HEK293 (cell line): Measurements from ENCODE around the gene SPRTN.

Experiments
- GLIS2 ChIP-seq: fragments of 450-650 bp; formaldehyde crosslinking; IDR thresholded peaks from 2 replicates; pipeline ENCODE4 v1.5.1; 2016; ENCODE audit warnings: missing biosample characterization, missing genetic modification characterization
- HOXA7 ChIP-seq: sonication (generic); formaldehyde crosslinking; IDR thresholded peaks from 2 replicates; pipeline ENCODE4 v1.8.1; 2022; ENCODE audit warnings: missing genetic modification reagents, borderline replicate concordance
- OSR2 ChIP-seq: fragments of 450-650 bp; formaldehyde crosslinking; IDR thresholded peaks from 2 replicates; pipeline ENCODE4 v1.5.1; 2016; ENCODE audit warnings: missing biosample characterization, missing genetic modification characterization
- PRDM1 ChIP-seq: fragments of 450-650 bp; formaldehyde crosslinking; IDR thresholded peaks from 2 replicates; pipeline ENCODE4; 2016; ENCODE audit warnings: missing biosample characterization, missing genetic modification characterization
- SCRT2 ChIP-seq: fragments of 450-650 bp; formaldehyde crosslinking; IDR thresholded peaks from 2 replicates; pipeline ENCODE4 v1.5.1; 2016; ENCODE audit warnings: missing biosample characterization, missing genetic modification characterization
- SETDB1 ChIP-seq: IDR thresholded peaks from one replicate; pipeline ENCODE4 v1.6.1; 2017; ENCODE audit warnings: mild to moderate bottlenecking, low read length, moderate library complexity, mixed read lengths; ENCODE audit not compliant: insufficient read length
- SP7 ChIP-seq: fragments of 450-650 bp; formaldehyde crosslinking; IDR thresholded peaks from 2 replicates; pipeline ENCODE4 v1.5.1; 2016; ENCODE audit warnings: missing biosample characterization, missing genetic modification characterization
- TCF7L2 ChIP-seq: IDR thresholded peaks from 2 replicates; pipeline ENCODE4 v1.6.1; 2011; ENCODE audit warnings: low read depth, mild to moderate bottlenecking, inconsistent platforms, low read length, moderate library complexity, borderline replicate concordance
- YY1 ChIP-seq: fragments of 450-650 bp; formaldehyde crosslinking; IDR thresholded peaks from 2 replicates; pipeline ENCODE4 v1.5.1; 2018; ENCODE audit warnings: missing biosample characterization, missing genetic modification characterization
- ZBTB17 ChIP-seq: fragments of 450-650 bp; formaldehyde crosslinking; IDR thresholded peaks from 2 replicates; pipeline ENCODE4 v1.5.1; 2016; ENCODE audit warnings: missing biosample characterization, missing genetic modification characterization
- ZBTB7A ChIP-seq: fragments of 450-650 bp; formaldehyde crosslinking; IDR thresholded peaks from 2 replicates; pipeline ENCODE4 v1.5.1; 2016; ENCODE audit warnings: low read depth, missing biosample characterization, missing genetic modification characterization
- ZEB2 ChIP-seq: fragments of 450-650 bp; formaldehyde crosslinking; IDR thresholded peaks from 2 replicates; pipeline ENCODE4 v1.5.1; 2016; ENCODE audit warnings: missing biosample characterization, missing genetic modification characterization
- ZIC2 ChIP-seq: fragments of 450-650 bp; formaldehyde crosslinking; IDR thresholded peaks from 2 replicates; pipeline ENCODE4 v1.5.1; 2016; ENCODE audit warnings: missing biosample characterization, missing genetic modification characterization
- ZNF155 ChIP-seq: fragments of 450-650 bp; formaldehyde crosslinking; IDR thresholded peaks from 2 replicates; pipeline ENCODE4 v1.5.1; 2016; ENCODE audit warnings: missing biosample characterization, missing genetic modification characterization
- ZNF16 ChIP-seq: fragments of 450-650 bp; formaldehyde crosslinking; IDR thresholded peaks from 2 replicates; pipeline ENCODE4 v1.5.1; 2016; ENCODE audit warnings: low read depth, missing biosample characterization, missing genetic modification characterization
- ZNF266 ChIP-seq: fragments of 450-650 bp; formaldehyde crosslinking; IDR thresholded peaks from 2 replicates; pipeline ENCODE4 v1.5.1; 2016; ENCODE audit warnings: missing biosample characterization, missing genetic modification characterization, low read depth
- ZNF335 ChIP-seq: fragments of 450-650 bp; formaldehyde crosslinking; conservative IDR thresholded peaks from 2 replicates; pipeline ENCODE4 v1.5.1; 2016; ENCODE audit warnings: missing biosample characterization, missing genetic modification characterization
- ZNF354C ChIP-seq: fragments of 450-650 bp; formaldehyde crosslinking; IDR thresholded peaks from 2 replicates; pipeline ENCODE4 v1.5.1; 2016; ENCODE audit warnings: missing biosample characterization, missing genetic modification characterization, low read depth, borderline replicate concordance
- ZNF426 ChIP-seq: fragments of 450-650 bp; formaldehyde crosslinking; IDR thresholded peaks from 2 replicates; pipeline ENCODE4 v1.5.1; 2017; ENCODE audit warnings: missing biosample characterization, missing genetic modification characterization, mild to moderate bottlenecking, inconsistent platforms, moderate library complexity
- ZNF530 ChIP-seq: fragments of 450-650 bp; formaldehyde crosslinking; IDR thresholded peaks from 2 replicates; pipeline ENCODE4 v1.5.1; 2016; ENCODE audit warnings: low read depth, missing biosample characterization, missing genetic modification characterization
- ZNF560 ChIP-seq: fragments of 450-650 bp; formaldehyde crosslinking; IDR thresholded peaks from 2 replicates; pipeline ENCODE4 v1.5.1; 2017; ENCODE audit warnings: missing biosample characterization, missing genetic modification characterization, borderline replicate concordance
- ZNF747 ChIP-seq: fragments of 450-650 bp; formaldehyde crosslinking; IDR thresholded peaks from 2 replicates; pipeline ENCODE4 v1.5.1; 2016; ENCODE audit warnings: missing biosample characterization, missing genetic modification characterization
- ZNF792 ChIP-seq: fragments of 450-650 bp; formaldehyde crosslinking; IDR thresholded peaks from 2 replicates; pipeline ENCODE4 v1.5.1; 2016; ENCODE audit warnings: missing biosample characterization, missing genetic modification characterization
- ZSCAN30 ChIP-seq: fragments of 450-650 bp; IDR thresholded peaks from 2 replicates; pipeline ENCODE4 v1.5.1; 2018; ENCODE audit warnings: missing biosample characterization, mild to moderate bottlenecking, missing genetic modification characterization, moderate library complexity
- ZXDB ChIP-seq: fragments of 450-650 bp; formaldehyde crosslinking; IDR thresholded peaks from 2 replicates; pipeline ENCODE4 v1.5.1; 2016; ENCODE audit warnings: missing biosample characterization, missing genetic modification characterization
- TF ChIP-seq, protein P1 (sequence below): fragments of 450-650 bp; formaldehyde crosslinking; IDR thresholded peaks from 2 replicates; pipeline ENCODE4 v1.5.1; 2016; ENCODE audit warnings: missing biosample characterization, missing genetic modification characterization
- TF ChIP-seq, protein P2 (sequence below): fragments of 450-650 bp; formaldehyde crosslinking; IDR thresholded peaks from 2 replicates; pipeline ENCODE4 v1.5.1; 2017; ENCODE audit warnings: missing biosample characterization, missing genetic modification characterization
- TF ChIP-seq, protein P3 (sequence below): sonication (generic); formaldehyde crosslinking; IDR thresholded peaks from 2 replicates; pipeline ENCODE4 v1.8.1; 2022; ENCODE audit warnings: mild to moderate bottlenecking, moderate library complexity, missing genetic modification reagents
- TF ChIP-seq, protein P4 (sequence below): fragments of 450-650 bp; formaldehyde crosslinking; optimal IDR thresholded peaks from 2 replicates; pipeline ENCODE3; 2016; ENCODE audit warnings: missing biosample characterization, mild to moderate bottlenecking, missing genetic modification characterization
- TF ChIP-seq, protein P5 (sequence below): fragments of 450-650 bp; formaldehyde crosslinking; IDR thresholded peaks from 2 replicates; pipeline ENCODE4 v1.5.1; 2016; ENCODE audit warnings: missing biosample characterization, missing genetic modification characterization
- TF ChIP-seq, protein P6 (sequence below): fragments of 450-650 bp; formaldehyde crosslinking; IDR thresholded peaks from 2 replicates; pipeline ENCODE4 v1.5.1; 2016; ENCODE audit warnings: missing biosample characterization, missing genetic modification characterization
- TF ChIP-seq, protein P7 (sequence below): IDR thresholded peaks from 2 replicates; pipeline ENCODE4 v1.6.1; 2011; ENCODE audit warnings: mild to moderate bottlenecking, low read depth, low read length, borderline replicate concordance

SPRTN gene

DNA sequence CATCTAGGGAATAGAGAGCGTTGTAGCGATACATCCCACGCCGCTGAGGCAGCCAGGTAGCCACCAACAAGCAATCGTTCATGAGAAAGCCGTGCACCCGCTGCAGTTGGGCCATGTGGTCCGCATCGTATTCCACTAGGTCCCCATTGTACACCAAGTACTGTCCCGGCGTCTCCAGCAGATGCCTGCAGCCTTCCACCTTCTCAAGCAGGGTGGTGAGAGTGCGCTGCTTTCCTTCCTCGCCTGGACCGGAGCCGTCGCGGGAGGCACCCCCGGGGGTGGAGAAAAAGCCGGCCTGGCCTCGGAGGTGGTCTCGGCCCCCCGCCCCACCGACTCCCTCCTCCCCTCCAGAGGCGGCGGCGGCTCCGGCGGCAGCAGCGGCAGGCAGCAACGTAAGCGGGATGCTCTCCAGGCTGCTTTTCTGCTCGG lies 1.0 kb upstream of the SPRTN start (continued):
- TF ChIP-seq ZBTB17 (tag by site-specific recombination) (no peak), ZNF155 (tag by site-specific recombination) (no peak), YY1 (no peak), ZIC2 (tag by site-specific recombination) (peak; percentile 50), ZNF747 (tag by site-specific recombination) (no peak), ZNF354C (tag by site-specific recombination) (no peak), HOXA7 (CRISPR knock-in tag) (no peak), TCF7L2 (no peak), OSR2 (tag by site-specific recombination) (no peak), ZNF560 (tag by site-specific recombination) (no peak), ZNF266 (tag by site-specific recombination) (no peak), ZBTB7A (tag by site-specific recombination) (0 out of 2 replicates have a peak, but pooled peaks have one; percentile 34), PRDM1 (peak; percentile 48; the same call in 1 of the 2 replicates), SETDB1 (no peak), ZNF530 (tag by site-specific recombination) (no peak), GLIS2 (tag by site-specific recombination) (peak; percentile 97), ZEB2 (tag by site-specific recombination) (peak; percentile 13; the same call in 1 of the 2 replicates), ZNF792 (tag by site-specific recombination) (no peak; the same call in 1 of the 2 replicates), ZSCAN30 (tag by site-specific recombination) (no peak), ZNF335 (tag by site-specific recombination) (peak; percentile 100), ZNF426 (no peak), ZXDB (tag by site-specific recombination) (no peak), SP7 (tag by site-specific recombination) (0 out of 2 replicates have a peak, but pooled peaks have one; percentile 14), ZNF16 (no peak), SCRT2 (tag by site-specific recombination) (no peak)
- TF ChIP-seq, protein P1, sequence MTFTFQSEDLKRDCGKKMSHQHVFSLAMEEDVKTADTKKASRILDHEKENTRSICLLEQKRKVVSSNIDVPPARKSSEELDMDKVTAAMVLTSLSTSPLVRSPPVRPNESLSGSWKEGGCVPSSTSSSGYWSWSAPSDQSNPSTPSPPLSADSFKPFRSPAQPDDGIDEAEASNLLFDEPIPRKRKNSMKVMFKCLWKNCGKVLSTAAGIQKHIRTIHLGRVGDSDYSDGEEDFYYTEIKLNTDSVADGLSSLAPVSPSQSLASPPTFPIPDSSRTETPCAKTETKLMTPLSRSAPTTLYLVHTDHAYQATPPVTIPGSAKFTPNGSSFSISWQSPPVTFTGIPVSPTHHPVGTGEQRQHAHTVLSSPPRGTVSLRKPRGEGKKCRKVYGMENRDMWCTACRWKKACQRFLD (tag by site-specific recombination), result no peak
- TF ChIP-seq, protein P2, sequence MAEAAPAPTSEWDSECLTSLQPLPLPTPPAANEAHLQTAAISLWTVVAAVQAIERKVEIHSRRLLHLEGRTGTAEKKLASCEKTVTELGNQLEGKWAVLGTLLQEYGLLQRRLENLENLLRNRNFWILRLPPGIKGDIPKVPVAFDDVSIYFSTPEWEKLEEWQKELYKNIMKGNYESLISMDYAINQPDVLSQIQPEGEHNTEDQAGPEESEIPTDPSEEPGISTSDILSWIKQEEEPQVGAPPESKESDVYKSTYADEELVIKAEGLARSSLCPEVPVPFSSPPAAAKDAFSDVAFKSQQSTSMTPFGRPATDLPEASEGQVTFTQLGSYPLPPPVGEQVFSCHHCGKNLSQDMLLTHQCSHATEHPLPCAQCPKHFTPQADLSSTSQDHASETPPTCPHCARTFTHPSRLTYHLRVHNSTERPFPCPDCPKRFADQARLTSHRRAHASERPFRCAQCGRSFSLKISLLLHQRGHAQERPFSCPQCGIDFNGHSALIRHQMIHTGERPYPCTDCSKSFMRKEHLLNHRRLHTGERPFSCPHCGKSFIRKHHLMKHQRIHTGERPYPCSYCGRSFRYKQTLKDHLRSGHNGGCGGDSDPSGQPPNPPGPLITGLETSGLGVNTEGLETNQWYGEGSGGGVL (tag by site-specific recombination), result no peak
- TF ChIP-seq, protein P3, sequence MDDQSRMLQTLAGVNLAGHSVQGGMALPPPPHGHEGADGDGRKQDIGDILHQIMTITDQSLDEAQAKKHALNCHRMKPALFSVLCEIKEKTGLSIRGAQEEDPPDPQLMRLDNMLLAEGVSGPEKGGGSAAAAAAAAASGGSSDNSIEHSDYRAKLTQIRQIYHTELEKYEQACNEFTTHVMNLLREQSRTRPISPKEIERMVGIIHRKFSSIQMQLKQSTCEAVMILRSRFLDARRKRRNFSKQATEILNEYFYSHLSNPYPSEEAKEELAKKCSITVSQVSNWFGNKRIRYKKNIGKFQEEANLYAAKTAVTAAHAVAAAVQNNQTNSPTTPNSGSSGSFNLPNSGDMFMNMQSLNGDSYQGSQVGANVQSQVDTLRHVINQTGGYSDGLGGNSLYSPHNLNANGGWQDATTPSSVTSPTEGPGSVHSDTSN, result no peak
- TF ChIP-seq, protein P4, sequence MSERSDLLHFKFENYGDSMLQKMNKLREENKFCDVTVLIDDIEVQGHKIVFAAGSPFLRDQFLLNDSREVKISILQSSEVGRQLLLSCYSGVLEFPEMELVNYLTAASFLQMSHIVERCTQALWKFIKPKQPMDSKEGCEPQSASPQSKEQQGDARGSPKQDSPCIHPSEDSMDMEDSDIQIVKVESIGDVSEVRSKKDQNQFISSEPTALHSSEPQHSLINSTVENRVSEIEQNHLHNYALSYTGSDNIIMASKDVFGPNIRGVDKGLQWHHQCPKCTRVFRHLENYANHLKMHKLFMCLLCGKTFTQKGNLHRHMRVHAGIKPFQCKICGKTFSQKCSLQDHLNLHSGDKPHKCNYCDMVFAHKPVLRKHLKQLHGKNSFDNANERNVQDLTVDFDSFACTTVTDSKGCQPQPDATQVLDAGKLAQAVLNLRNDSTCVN (tag by site-specific recombination), result peak; percentile 37
- TF ChIP-seq, protein P5, sequence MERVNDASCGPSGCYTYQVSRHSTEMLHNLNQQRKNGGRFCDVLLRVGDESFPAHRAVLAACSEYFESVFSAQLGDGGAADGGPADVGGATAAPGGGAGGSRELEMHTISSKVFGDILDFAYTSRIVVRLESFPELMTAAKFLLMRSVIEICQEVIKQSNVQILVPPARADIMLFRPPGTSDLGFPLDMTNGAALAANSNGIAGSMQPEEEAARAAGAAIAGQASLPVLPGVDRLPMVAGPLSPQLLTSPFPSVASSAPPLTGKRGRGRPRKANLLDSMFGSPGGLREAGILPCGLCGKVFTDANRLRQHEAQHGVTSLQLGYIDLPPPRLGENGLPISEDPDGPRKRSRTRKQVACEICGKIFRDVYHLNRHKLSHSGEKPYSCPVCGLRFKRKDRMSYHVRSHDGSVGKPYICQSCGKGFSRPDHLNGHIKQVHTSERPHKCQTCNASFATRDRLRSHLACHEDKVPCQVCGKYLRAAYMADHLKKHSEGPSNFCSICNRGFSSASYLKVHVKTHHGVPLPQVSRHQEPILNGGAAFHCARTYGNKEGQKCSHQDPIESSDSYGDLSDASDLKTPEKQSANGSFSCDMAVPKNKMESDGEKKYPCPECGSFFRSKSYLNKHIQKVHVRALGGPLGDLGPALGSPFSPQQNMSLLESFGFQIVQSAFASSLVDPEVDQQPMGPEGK (tag by site-specific recombination), result peak; percentile 65; the same call in 1 of the 2 replicates
- TF ChIP-seq, protein P6, sequence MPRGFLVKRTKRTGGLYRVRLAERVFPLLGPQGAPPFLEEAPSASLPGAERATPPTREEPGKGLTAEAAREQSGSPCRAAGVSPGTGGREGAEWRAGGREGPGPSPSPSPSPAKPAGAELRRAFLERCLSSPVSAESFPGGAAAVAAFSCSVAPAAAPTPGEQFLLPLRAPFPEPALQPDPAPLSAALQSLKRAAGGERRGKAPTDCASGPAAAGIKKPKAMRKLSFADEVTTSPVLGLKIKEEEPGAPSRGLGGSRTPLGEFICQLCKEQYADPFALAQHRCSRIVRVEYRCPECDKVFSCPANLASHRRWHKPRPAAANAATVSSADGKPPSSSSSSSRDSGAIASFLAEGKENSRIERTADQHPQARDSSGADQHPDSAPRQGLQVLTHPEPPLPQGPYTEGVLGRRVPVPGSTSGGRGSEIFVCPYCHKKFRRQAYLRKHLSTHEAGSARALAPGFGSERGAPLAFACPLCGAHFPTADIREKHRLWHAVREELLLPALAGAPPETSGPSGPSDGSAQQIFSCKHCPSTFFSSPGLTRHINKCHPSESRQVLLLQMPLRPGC, result no peak
- TF ChIP-seq, protein P7, sequence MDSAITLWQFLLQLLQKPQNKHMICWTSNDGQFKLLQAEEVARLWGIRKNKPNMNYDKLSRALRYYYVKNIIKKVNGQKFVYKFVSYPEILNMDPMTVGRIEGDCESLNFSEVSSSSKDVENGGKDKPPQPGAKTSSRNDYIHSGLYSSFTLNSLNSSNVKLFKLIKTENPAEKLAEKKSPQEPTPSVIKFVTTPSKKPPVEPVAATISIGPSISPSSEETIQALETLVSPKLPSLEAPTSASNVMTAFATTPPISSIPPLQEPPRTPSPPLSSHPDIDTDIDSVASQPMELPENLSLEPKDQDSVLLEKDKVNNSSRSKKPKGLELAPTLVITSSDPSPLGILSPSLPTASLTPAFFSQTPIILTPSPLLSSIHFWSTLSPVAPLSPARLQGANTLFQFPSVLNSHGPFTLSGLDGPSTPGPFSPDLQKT, result no peak
